Peyer's patch (tissue), 4 donors: ENCODE measurements around the gene COX17.

Experiments
- POLR2A ChIP-seq, 2 donors: fragments of 450-650 bp; IDR thresholded peaks; one replicate each; pipeline ENCODE4 v1.5.1; 2017; ENCODE audit warnings: antibody characterized with exemption in 2 of 2, mild to moderate bottlenecking in 2 of 2, moderate library complexity in 2 of 2
- TF ChIP-seq, protein P1 (sequence below), 6 experiments: fragments of 450-650 bp in 4 of 6; fragments of 200-600 bp in 2 of 6; sonication (generic) in 1 of 6; IDR thresholded peaks; one replicate each; pipeline ENCODE4 v1.5.1; 2017 to 2019; ENCODE audit warnings: antibody characterized with exemption in 6 of 6, mild to moderate bottlenecking in 3 of 6, moderate library complexity in 1 of 6

DNA sequence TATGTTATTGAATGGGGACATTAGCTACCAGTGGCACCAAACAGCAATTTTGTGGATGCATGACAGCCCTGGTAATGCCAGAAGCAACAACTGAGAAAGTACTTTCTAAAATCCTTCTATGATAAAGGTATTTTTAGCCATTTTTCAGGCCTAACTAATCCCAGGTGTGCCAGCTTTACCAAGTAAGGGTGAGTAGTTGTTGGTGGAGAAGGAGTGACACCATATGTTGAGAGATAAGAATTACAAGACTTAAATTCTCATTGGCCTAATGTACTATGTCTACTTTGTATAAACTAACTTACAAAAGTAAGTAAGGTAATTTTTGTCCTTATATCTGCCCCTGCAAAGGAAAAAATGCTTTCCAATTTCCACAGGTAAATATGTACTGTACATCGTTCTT lies 4.1 kb upstream of the COX17 start:
- TF ChIP-seq, protein P1, sequence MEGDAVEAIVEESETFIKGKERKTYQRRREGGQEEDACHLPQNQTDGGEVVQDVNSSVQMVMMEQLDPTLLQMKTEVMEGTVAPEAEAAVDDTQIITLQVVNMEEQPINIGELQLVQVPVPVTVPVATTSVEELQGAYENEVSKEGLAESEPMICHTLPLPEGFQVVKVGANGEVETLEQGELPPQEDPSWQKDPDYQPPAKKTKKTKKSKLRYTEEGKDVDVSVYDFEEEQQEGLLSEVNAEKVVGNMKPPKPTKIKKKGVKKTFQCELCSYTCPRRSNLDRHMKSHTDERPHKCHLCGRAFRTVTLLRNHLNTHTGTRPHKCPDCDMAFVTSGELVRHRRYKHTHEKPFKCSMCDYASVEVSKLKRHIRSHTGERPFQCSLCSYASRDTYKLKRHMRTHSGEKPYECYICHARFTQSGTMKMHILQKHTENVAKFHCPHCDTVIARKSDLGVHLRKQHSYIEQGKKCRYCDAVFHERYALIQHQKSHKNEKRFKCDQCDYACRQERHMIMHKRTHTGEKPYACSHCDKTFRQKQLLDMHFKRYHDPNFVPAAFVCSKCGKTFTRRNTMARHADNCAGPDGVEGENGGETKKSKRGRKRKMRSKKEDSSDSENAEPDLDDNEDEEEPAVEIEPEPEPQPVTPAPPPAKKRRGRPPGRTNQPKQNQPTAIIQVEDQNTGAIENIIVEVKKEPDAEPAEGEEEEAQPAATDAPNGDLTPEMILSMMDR (IDR thresholded peaks at IDR 0.05): peak in 4 of 6 experiments; percentile 43 to 71 (median 57)
- TF ChIP-seq POLR2A (IDR thresholded peaks at IDR 0.05): no peak
